ENCODE data around the gene MFAP3.

DNA sequence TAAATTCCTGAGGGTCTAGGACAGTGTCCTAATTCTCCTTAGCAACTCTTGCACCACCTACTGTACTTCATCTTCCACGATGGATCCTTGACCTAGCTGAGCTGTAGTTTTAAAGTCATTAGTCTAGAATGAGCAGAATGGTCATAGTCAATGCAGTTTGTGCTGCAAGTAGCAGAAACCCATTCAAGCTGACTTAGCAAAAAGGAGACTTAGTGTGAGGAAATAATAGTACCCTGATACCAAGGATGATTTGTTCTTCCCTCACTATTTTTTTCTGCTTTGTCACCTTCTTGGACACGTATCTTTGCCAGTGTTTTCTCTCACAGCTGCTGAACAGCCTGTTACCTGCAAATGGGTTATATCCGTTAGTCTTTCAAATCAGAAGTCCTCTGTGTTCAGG is 5.3 kb downstream of the MFAP3 start:
- TF ChIP-seq, protein P1, sequence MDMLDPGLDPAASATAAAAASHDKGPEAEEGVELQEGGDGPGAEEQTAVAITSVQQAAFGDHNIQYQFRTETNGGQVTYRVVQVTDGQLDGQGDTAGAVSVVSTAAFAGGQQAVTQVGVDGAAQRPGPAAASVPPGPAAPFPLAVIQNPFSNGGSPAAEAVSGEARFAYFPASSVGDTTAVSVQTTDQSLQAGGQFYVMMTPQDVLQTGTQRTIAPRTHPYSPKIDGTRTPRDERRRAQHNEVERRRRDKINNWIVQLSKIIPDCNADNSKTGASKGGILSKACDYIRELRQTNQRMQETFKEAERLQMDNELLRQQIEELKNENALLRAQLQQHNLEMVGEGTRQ (IDR thresholded peaks at IDR 0.05; ENCODE audit: low read depth, low read length), result no peak
- TF ChIP-seq, protein P1 (CRISPR knock-in tag; IDR thresholded peaks at IDR 0.05; ENCODE audit: borderline replicate concordance), result no peak
- TF ChIP-seq ZNF274 (CRISPR knock-in tag; IDR thresholded peaks at IDR 0.05) (no peak), JUN (CRISPR knock-in tag; IDR thresholded peaks at IDR 0.05) (no peak), SOX5 (CRISPR knock-in tag; IDR thresholded peaks at IDR 0.05; ENCODE audit: borderline replicate concordance) (no peak)
- TF ChIP-seq, protein P2, sequence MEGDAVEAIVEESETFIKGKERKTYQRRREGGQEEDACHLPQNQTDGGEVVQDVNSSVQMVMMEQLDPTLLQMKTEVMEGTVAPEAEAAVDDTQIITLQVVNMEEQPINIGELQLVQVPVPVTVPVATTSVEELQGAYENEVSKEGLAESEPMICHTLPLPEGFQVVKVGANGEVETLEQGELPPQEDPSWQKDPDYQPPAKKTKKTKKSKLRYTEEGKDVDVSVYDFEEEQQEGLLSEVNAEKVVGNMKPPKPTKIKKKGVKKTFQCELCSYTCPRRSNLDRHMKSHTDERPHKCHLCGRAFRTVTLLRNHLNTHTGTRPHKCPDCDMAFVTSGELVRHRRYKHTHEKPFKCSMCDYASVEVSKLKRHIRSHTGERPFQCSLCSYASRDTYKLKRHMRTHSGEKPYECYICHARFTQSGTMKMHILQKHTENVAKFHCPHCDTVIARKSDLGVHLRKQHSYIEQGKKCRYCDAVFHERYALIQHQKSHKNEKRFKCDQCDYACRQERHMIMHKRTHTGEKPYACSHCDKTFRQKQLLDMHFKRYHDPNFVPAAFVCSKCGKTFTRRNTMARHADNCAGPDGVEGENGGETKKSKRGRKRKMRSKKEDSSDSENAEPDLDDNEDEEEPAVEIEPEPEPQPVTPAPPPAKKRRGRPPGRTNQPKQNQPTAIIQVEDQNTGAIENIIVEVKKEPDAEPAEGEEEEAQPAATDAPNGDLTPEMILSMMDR (CRISPR knock-in tag; IDR thresholded peaks at IDR 0.05), result no peak
- TF ChIP-seq, protein P3, sequence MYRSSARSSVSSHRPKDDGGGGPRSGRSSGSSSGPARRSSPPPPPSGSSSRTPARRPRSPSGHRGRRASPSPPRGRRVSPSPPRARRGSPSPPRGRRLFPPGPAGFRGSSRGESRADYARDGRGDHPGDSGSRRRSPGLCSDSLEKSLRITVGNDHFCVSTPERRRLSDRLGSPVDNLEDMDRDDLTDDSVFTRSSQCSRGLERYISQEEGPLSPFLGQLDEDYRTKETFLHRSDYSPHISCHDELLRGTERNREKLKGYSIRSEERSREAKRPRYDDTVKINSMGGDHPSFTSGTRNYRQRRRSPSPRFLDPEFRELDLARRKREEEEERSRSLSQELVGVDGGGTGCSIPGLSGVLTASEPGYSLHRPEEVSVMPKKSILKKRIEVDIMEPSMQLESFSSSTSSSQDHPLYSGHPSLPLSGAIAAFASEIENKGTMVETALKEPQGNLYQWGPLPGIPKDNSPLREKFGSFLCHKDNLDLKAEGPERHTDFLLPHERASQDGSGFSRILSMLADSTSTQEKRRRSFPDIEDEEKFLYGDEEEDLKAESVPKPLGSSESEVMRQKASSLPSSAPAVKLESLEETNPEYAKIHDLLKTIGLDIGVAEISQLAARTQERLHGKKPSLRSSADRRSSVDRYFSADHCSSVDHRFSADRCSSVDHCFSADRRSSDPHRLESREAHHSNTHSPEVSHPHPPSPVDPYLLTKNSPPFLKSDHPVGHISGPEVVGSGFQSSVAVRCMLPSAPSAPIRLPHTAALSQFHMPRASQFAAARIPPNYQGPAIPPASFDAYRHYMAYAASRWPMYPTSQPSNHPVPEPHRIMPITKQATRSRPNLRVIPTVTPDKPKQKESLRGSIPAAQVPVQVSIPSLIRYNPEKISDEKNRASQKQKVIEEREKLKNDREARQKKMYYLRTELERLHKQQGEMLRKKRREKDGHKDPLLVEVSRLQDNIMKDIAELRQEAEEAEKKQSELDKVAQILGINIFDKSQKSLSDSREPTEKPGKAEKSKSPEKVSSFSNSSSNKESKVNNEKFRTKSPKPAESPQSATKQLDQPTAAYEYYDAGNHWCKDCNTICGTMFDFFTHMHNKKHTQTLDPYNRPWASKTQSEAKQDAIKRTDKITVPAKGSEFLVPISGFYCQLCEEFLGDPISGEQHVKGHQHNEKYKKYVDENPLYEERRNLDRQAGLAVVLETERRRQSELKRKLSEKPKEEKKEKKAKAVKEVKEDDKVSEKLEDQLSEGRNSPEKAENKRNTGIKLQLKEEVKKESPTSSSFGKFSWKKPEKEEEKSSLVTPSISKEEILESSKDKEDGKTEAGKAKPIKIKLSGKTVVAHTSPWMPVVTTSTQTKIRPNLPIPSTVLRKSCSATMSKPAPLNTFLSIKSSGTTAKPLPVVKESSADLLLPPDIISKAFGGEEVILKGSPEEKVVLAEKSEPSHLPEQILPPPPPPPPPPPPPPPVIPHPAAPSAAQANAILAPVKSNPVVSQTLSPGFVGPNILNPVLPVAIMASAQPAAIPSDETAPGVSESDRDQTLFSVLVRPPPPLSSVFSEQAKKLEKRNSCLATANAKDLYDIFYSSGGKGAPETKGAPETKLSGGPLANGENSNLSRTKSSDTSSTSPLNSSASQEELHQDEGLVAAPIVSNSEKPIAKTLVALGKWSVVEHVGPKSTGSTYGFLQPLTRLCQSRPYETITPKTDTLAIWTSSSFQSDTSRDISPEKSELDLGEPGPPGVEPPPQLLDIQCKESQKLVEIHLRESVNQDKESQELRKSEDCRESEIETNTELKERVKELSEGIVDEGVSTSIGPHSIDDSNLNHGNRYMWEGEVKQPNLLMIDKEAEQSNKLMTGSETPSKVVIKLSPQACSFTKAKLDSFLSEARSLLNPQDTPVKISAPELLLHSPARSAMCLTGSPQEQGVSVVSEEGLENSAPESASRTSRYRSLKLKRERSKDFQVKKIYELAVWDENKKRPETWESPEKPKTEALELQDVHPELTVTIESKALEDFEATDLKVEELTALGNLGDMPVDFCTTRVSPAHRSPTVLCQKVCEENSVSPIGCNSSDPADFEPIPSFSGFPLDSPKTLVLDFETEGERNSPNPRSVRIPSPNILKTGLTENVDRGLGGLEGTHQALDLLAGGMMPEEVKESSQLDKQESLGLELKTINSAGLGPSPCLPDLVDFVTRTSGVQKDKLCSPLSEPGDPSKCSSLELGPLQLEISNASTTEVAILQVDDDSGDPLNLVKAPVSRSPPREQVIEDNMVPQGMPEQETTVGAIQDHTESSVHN (CRISPR knock-in tag; IDR thresholded peaks at IDR 0.05), result no peak
